Measurements from ENCODE around the gene GALM.
A peak's percentile ranks its signal among the peaks of the same experiment; 100 is the strongest.
"Not testable (repeated sequence)": the region's sequence is repeated elsewhere in the genome, so short reads cannot be mapped to it uniquely, and the experiment has no call there.

GALM gene

GRCh38 chr2:38682008-38682575 is 16.2 kb downstream of the GALM start:
- no peak for DNase-seq (ENCODE audit: low spot score)

- DNase-seq (ENCODE audit: low spot score) = not testable (repeated sequence)
Measured at GRCh38 chr2:38682620-38683019, 16.7 kb downstream of the GALM start.

GRCh38 chr2:38683766-38684165 is 17.9 kb downstream of the GALM start:
- DNase-seq (ENCODE audit: low spot score) = no peak

GRCh38 chr2:38685116-38685735 is 19.3 kb downstream of the GALM start:
- no peak for DNase-seq (ENCODE audit: low spot score)

GRCh38 chr2:38690499-38691420 is 24.8 kb downstream of the GALM start:
- DNase-seq (ENCODE audit: low spot score) = no peak

GRCh38 chr2:38691994-38692393 is 26.1 kb downstream of the GALM start:
- DNase-seq (ENCODE audit: low spot score) = no peak

- DNase-seq (ENCODE audit: low spot score) = peak; percentile 94
Measured at GRCh38 chr2:38692636-38693318, 26.9 kb downstream of the GALM start.

- DNase-seq (ENCODE audit: low spot score) = no peak
Measured at GRCh38 chr2:38697116-38697840, 31.4 kb downstream of the GALM start.

- DNase-seq (ENCODE audit: low spot score) = no peak
Measured at GRCh38 chr2:38698467-38699003, 32.6 kb downstream of the GALM start.

- no peak for DNase-seq (ENCODE audit: low spot score)
Measured at GRCh38 chr2:38700113-38700785, 34.3 kb downstream of the GALM start.

- no peak for DNase-seq (ENCODE audit: low spot score)
Measured at GRCh38 chr2:38700881-38701458, 35.1 kb downstream of the GALM start.

GRCh38 chr2:38701542-38701941 is 35.6 kb downstream of the GALM start:
- DNase-seq (ENCODE audit: low spot score) = no peak

- DNase-seq (ENCODE audit: low spot score) = no peak
Measured at GRCh38 chr2:38702413-38702812, 36.5 kb downstream of the GALM start.

GRCh38 chr2:38703336-38703735 is 37.4 kb downstream of the GALM start:
- DNase-seq (ENCODE audit: low spot score) = not testable (repeated sequence)

GRCh38 chr2:38704664-38705063 is 38.8 kb downstream of the GALM start:
- no peak for DNase-seq (ENCODE audit: low spot score)

GRCh38 chr2:38706846-38707345 is 41.0 kb downstream of the GALM start:
- no peak for DNase-seq (ENCODE audit: low spot score)

- not testable (repeated sequence) for DNase-seq (ENCODE audit: low spot score)
Measured at GRCh38 chr2:38708491-38708890, 42.6 kb downstream of the GALM start.

GRCh38 chr2:38708900-38709566 is 43.1 kb downstream of the GALM start:
- DNase-seq (ENCODE audit: low spot score) = no peak

- no peak for DNase-seq (ENCODE audit: low spot score)
Measured at GRCh38 chr2:38709567-38710194, 43.8 kb downstream of the GALM start.

Measured in cerebellar cortex (tissue), 1 donor.